T-cell (primary cell): ENCODE data around the gene LRIG3. TPM values are rescaled to one million over a fixed set of nuclear protein-coding genes. Genes with fewer than 3 reads are reported as not detected.

Source experiments
- ATAC-seq, 4 experiments: fragments of 200-7000 bp in 3 of 4; fragments of 150-1000 bp in 1 of 4; cut with Tn5 transposase; replicated peaks in 1 of 4; 1 replicate in 3 of 4; 2 replicates in 1 of 4; pipeline ENCODE4 v1.10.0; 2021; ENCODE audit warnings: moderate library complexity in 3 of 4, mild to moderate bottlenecking in 2 of 4, moderate number of reproducible peaks in 1 of 4
- CTCF ChIA-PET, 2 donors: fragments of 300-600 bp; sonication (Branson Sonifier 250); formaldehyde crosslinking; loops; one replicate each; lab custom pipeline; 2022; ENCODE audit warnings: antibody characterized with exemption in 2 of 2; lab: Charles Lee
- POLR2A ChIA-PET, 2 donors: fragments of 300-600 bp; sonication (Branson Sonifier 250); formaldehyde crosslinking; loops; one replicate each; lab custom pipeline; 2022; ENCODE audit warnings: antibody characterized with exemption in 2 of 2; lab: Charles Lee
- DNase-seq, 35 experiments: peaks; one replicate each; pipeline versions ENCODE4 v3.0.0 to v3.0.0-alpha.2; 2013 to 2023
- H3K27ac ChIP-seq: one replicate; pipeline ENCODE4 v1.5.1; 2013; ENCODE audit warnings: low read length
- H3K27me3 ChIP-seq, 2 experiments: replicated peaks in 1 of 2; 1 replicate in 1 of 2; 2 replicates in 1 of 2; pipeline versions ENCODE4 v1.6.1 to v1.7.0; 2013; ENCODE audit warnings: low read length in 1 of 2, mixed read lengths in 1 of 2; ENCODE audit not compliant: control insufficient read depth in 2 of 2, insufficient read depth in 2 of 2; ENCODE audit errors: extremely low read depth in 1 of 2
- H3K36me3 ChIP-seq, 2 donors: 1 replicate in 1 of 2; 2 replicates in 1 of 2; pipeline versions ENCODE4 v1.6.1 to v1.7.0; 2013; ENCODE audit warnings: low read length in 1 of 2; ENCODE audit not compliant: control insufficient read depth in 2 of 2, insufficient read depth in 1 of 2; ENCODE audit errors: extremely low read depth in 1 of 2
- H3K4me1 ChIP-seq, 2 experiments: 1 replicate in 1 of 2; 2 replicates in 1 of 2; pipeline versions ENCODE4 v1.6.1 to v1.7.0; 2013; ENCODE audit warnings: low read length in 2 of 2, mixed read lengths in 1 of 2; ENCODE audit not compliant: insufficient read depth in 2 of 2, control insufficient read depth in 1 of 2; ENCODE audit errors: extremely low read depth in 1 of 2
- H3K4me3 ChIP-seq, 2 donors: 1 replicate in 1 of 2; 2 replicates in 1 of 2; pipeline versions ENCODE4 v1.5.1 to v1.7.0; 2013; ENCODE audit warnings: mild to moderate bottlenecking in 2 of 2, low read length in 1 of 2, moderate library complexity in 1 of 2; ENCODE audit not compliant: control insufficient read depth in 1 of 2; ENCODE audit errors: extremely low read depth in 1 of 2
- H3K9me3 ChIP-seq: 2 replicates; pipeline ENCODE4 v1.7.0; 2013
- H3K27ac Mint-ChIP-seq, 2 donors: one replicate each; pipeline ENCODE4 v1.8.0; 2020 to 2021; ENCODE audit warnings: mild to moderate bottlenecking in 2 of 2, mixed read lengths in 2 of 2
- H3K27me3 Mint-ChIP-seq, 2 donors: one replicate each; pipeline ENCODE4 v1.8.0; 2021 to 2022; ENCODE audit warnings: mixed read lengths in 2 of 2
- H3K36me3 Mint-ChIP-seq: one replicate; pipeline ENCODE4 v1.8.0; 2021; ENCODE audit warnings: mixed read lengths
- H3K4me1 Mint-ChIP-seq, 3 donors: one replicate each; pipeline ENCODE4 v1.8.0; 2020 to 2022; ENCODE audit warnings: mixed read lengths in 3 of 3, mild to moderate bottlenecking in 1 of 3
- H3K4me3 Mint-ChIP-seq, 3 donors: one replicate each; pipeline ENCODE4 v1.8.0; 2020 to 2022; ENCODE audit warnings: mild to moderate bottlenecking in 3 of 3, mixed read lengths in 3 of 3, moderate library complexity in 3 of 3
- H3K9me3 Mint-ChIP-seq, 3 donors: one replicate each; pipeline ENCODE4 v1.8.0; 2020 to 2022; ENCODE audit warnings: mixed read lengths in 3 of 3
- WGBS: methylation state at CpG from one replicate; pipeline ENCODE4 v1.1.5; 2013; ENCODE audit warnings: missing lambda C conversion rate; ENCODE audit not compliant: insufficient coverage; 5-methylcytosine and 5-hydroxymethylcytosine counted together
- total RNA-seq, 35 experiments: library from RNA in 6 of 35; stranded (reverse) in 6 of 35; fragments of 120-200 nt in 1 of 35; gene quantifications; one replicate each; pipeline versions ENCODE4 v1.2.1 to v1.2.4 and lab custom pipeline; 2013 to 2026

Gene LRIG3
- total RNA-seq, 5 donors from 2014 or later (not counting 1 experiment from before 2014, with no cell fraction given): 0.09 to 0.13 (median 0.12) TPM; not detected in 2

DNA sequence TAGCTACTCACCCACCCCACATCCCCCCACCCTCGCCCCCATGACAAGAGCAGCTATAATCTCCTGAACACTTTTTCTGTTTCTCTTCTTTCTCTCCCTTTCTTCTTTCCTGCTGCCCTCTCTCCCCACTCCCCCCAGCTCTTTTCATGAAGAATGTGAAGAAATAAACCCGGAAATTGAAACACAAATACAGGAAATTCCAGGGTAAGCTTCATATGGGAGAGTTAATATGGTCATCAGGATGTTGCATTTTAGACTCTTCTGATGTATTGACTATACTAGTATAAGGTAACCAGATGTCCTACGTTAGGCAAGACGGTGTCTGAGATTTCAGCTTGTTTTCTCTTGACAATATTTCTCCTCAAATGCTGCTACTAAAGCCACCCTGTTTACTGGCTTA is 41.6 kb upstream of the LRIG3 start:
- H3K27ac Mint-ChIP-seq: no peak overlapping the region
- ChIA-PET POLR2A (no interaction called here), CTCF (no interaction called here)
- no peak overlapping the region for H3K4me3 Mint-ChIP-seq
- no peak for DNase-seq
- H3K9me3 Mint-ChIP-seq: peaks cover 0 to 3% (median 0%) of the 10 kb centered on the region in 3 donors
- H3K4me1 ChIP-seq: no peaks in the 10 kb centered on the region
- H3K27me3 Mint-ChIP-seq: no peaks in the 10 kb centered on the region
- ATAC-seq: no peak
- H3K27me3 ChIP-seq: no peaks in the 10 kb centered on the region
- no peaks in the 10 kb centered on the region for H3K36me3 ChIP-seq
- WGBS: 40% methylated on average over 1 of the region's 4 CpGs
- H3K4me3 ChIP-seq: no peak overlapping the region
- H3K36me3 Mint-ChIP-seq: no peaks in the 10 kb centered on the region
- H3K9me3 ChIP-seq: no peaks in the 10 kb centered on the region
- no peaks in the 10 kb centered on the region for H3K4me1 Mint-ChIP-seq
- no peak overlapping the region for H3K27ac ChIP-seq

- DNase-seq (no peak), ATAC-seq (no peak)
- CTCF ChIA-PET: no interaction called here
- no peaks in the 10 kb centered on the region for H3K4me1 ChIP-seq
- no peak overlapping the region for H3K27ac Mint-ChIP-seq
- peaks cover 0 to 3% (median 0%) of the 10 kb centered on the region in 3 donors for H3K9me3 Mint-ChIP-seq
- no peak overlapping the region for H3K27ac ChIP-seq
- H3K36me3 Mint-ChIP-seq: no peaks in the 10 kb centered on the region
- POLR2A ChIA-PET: no interaction called here
- H3K27me3 ChIP-seq: no peaks in the 10 kb centered on the region
- no peaks in the 10 kb centered on the region for H3K36me3 ChIP-seq
- no peaks in the 10 kb centered on the region for H3K27me3 Mint-ChIP-seq
- no peak overlapping the region for H3K4me3 Mint-ChIP-seq
- no peaks in the 10 kb centered on the region for H3K9me3 ChIP-seq
- 60% methylated on average over 1 of the region's 3 CpGs for WGBS
- H3K4me3 ChIP-seq: no peak overlapping the region
- H3K4me1 Mint-ChIP-seq: no peaks in the 10 kb centered on the region
Observed at GRCh38 chr12:58961166-58961565, 40.9 kb upstream of the LRIG3 start.

DNA sequence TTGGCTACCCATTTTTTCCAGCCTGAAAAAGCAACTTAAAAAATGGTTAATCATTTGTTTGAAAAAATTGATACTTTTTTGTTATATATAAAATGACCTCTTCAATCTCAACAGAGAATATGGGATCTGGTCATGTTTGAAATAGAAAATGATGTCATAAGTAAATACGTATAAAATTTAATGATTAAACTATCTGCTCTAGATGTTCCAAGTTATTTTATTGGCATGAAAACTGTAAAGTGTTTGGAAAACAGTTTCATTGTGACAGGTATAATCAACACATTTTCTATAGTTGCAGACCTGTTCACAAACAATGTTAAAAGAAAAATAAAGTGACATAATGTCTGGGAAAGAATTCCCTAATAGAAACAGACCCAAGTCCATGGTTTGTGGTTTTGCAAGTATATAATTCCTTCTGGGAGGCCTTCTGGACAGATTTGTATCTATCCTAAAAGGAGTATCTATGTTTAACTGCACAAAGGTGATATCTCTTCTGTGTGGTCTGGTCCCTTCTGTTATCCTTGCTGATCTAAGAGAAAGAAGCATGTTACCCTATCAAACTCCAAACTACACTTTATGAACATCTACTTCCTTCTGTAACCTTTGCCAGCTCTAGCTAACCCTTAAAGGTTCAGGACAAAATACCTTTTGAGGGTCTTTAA is 39.5 kb upstream of the LRIG3 start:
- WGBS: no CpG with 5 or more reads among the region's 1 CpG
- H3K27ac ChIP-seq: no peak overlapping the region
- H3K27me3 ChIP-seq: no peaks in the 10 kb centered on the region
- POLR2A ChIA-PET: no interaction called here
- no peaks in the 10 kb centered on the region for H3K27me3 Mint-ChIP-seq
- H3K4me1 ChIP-seq: no peaks in the 10 kb centered on the region
- CTCF ChIA-PET: no interaction called here
- no peak overlapping the region for H3K4me3 ChIP-seq
- no peaks in the 10 kb centered on the region for H3K36me3 ChIP-seq
- H3K4me3 Mint-ChIP-seq: no peak overlapping the region
- no peak overlapping the region for H3K27ac Mint-ChIP-seq
- H3K36me3 Mint-ChIP-seq: no peaks in the 10 kb centered on the region
- no peak for DNase-seq
- no peaks in the 10 kb centered on the region for H3K4me1 Mint-ChIP-seq
- no peaks in the 10 kb centered on the region for H3K9me3 ChIP-seq
- peaks cover 0 to 3% (median 0%) of the 10 kb centered on the region in 3 donors for H3K9me3 Mint-ChIP-seq
- no peak for ATAC-seq

GRCh38 chr12:58957298-58957697 is 37.0 kb upstream of the LRIG3 start:
- Mint-ChIP-seq H3K36me3 (no peaks in the 10 kb centered on the region), H3K4me3 (no peak overlapping the region), H3K27ac (no peak overlapping the region), H3K9me3 (peaks cover 0 to 3% (median 2%) of the 10 kb centered on the region in 3 donors), H3K27me3 (no peaks in the 10 kb centered on the region), H3K4me1 (no peaks in the 10 kb centered on the region)
- H3K4me1 ChIP-seq: no peaks in the 10 kb centered on the region
- ATAC-seq (no peak), DNase-seq (no peak)
- WGBS: 90% methylated on average over 2 of the region's 4 CpGs
- POLR2A ChIA-PET: no interaction called here
- no peaks in the 10 kb centered on the region for H3K9me3 ChIP-seq
- CTCF ChIA-PET: no interaction called here
- no peaks in the 10 kb centered on the region for H3K27me3 ChIP-seq
- H3K4me3 ChIP-seq: no peak overlapping the region
- H3K27ac ChIP-seq: no peak overlapping the region
- no peaks in the 10 kb centered on the region for H3K36me3 ChIP-seq

GRCh38 chr12:58955849-58956248 is 35.5 kb upstream of the LRIG3 start:
- Mint-ChIP-seq H3K4me3 (no peak overlapping the region), H3K27me3 (no peaks in the 10 kb centered on the region), H3K4me1 (no peaks in the 10 kb centered on the region), H3K36me3 (no peaks in the 10 kb centered on the region), H3K27ac (no peak overlapping the region), H3K9me3 (peaks cover 0 to 6% (median 5%) of the 10 kb centered on the region in 3 donors)
- no peaks in the 10 kb centered on the region for H3K36me3 ChIP-seq
- H3K27me3 ChIP-seq: no peaks in the 10 kb centered on the region
- no peak overlapping the region for H3K27ac ChIP-seq
- DNase-seq (no peak), ATAC-seq (no peak)
- CTCF ChIA-PET: no interaction called here
- H3K9me3 ChIP-seq: no peaks in the 10 kb centered on the region
- no CpG with 5 or more reads among the region's 1 CpG for WGBS
- POLR2A ChIA-PET: no interaction called here
- no peaks in the 10 kb centered on the region for H3K4me1 ChIP-seq
- H3K4me3 ChIP-seq: no peak overlapping the region

DNA sequence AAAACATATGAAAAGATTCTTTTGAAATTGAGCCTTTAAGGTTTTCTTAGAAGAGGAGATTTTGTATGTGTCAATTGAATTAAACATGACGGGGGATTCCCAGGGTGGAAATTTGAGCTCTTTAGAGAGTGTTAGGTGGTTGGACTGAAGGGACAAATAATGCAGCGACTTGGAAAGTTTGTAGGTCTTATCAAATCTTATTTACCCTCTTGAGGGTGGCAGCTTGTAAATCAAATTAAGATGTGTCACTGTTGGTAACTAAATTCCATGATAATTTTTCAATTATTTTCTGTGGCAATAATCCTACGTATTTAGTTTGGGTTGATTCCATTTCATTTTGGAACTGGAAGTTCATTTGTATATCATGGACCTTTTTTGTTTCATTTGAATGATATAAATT is 33.7 kb upstream of the LRIG3 start:
- no peaks in the 10 kb centered on the region for H3K9me3 ChIP-seq
- no peaks in the 10 kb centered on the region for H3K27me3 Mint-ChIP-seq
- no peak for DNase-seq
- H3K36me3 Mint-ChIP-seq: no peaks in the 10 kb centered on the region
- no peak overlapping the region for H3K27ac ChIP-seq
- peaks cover 2 to 9% (median 5%) of the 10 kb centered on the region in 3 donors for H3K9me3 Mint-ChIP-seq
- no peak overlapping the region for H3K4me3 Mint-ChIP-seq
- H3K4me1 Mint-ChIP-seq: no peaks in the 10 kb centered on the region
- H3K36me3 ChIP-seq: no peaks in the 10 kb centered on the region
- ChIA-PET CTCF (no interaction called here), POLR2A (no interaction called here)
- H3K4me3 ChIP-seq: no peak overlapping the region
- ATAC-seq: no peak
- H3K27ac Mint-ChIP-seq: no peak overlapping the region
- no peaks in the 10 kb centered on the region for H3K4me1 ChIP-seq
- no CpG with 5 or more reads among the region's 3 CpGs for WGBS
- H3K27me3 ChIP-seq: peaks cover 0 to 2% of the 10 kb centered on the region in 2 experiments

DNA sequence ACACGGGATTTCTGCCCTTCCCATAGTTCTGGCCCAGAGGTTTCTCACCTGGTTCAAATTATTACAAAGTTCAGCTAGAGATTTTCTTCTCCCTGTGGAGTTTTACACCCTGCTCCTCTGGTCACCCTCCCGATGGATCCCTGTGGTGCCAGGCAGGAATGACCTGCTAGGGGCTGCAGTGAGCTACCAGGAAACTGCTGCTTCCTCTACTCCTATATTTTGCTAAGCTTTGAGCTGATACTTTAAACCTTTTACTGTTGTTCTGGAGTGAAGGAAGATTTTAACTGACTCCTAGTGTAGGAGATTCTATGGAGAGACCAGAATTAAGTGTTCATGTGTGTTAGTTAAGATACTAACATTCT is 30.4 kb upstream of the LRIG3 start:
- no peak overlapping the region for H3K4me3 Mint-ChIP-seq

More for the DNA sequence above, 30.4 kb upstream of the LRIG3 start:
- H3K4me1 ChIP-seq: no peaks in the 10 kb centered on the region
- H3K9me3 Mint-ChIP-seq: peaks cover 6 to 30% (median 18%) of the 10 kb centered on the region in 3 donors
- no peaks in the 10 kb centered on the region for H3K4me1 Mint-ChIP-seq
- H3K36me3 ChIP-seq: no peaks in the 10 kb centered on the region
- no peaks in the 10 kb centered on the region for H3K36me3 Mint-ChIP-seq
- H3K27ac ChIP-seq: no peak overlapping the region
- DNase-seq (no peak), ATAC-seq (no peak)
- peaks cover 0 to 2% of the 10 kb centered on the region in 2 experiments for H3K27me3 ChIP-seq
- no peaks in the 10 kb centered on the region for H3K27me3 Mint-ChIP-seq
- ChIA-PET CTCF (no interaction called here), POLR2A (no interaction called here)
- WGBS: 50% methylated on average over 1 of the region's 2 CpGs
- H3K27ac Mint-ChIP-seq: no peak overlapping the region
- no peaks in the 10 kb centered on the region for H3K9me3 ChIP-seq
- H3K4me3 ChIP-seq: no peak overlapping the region
